ENCODE results near the gene CACNA1A.

The CACNA1A gene

DNA sequence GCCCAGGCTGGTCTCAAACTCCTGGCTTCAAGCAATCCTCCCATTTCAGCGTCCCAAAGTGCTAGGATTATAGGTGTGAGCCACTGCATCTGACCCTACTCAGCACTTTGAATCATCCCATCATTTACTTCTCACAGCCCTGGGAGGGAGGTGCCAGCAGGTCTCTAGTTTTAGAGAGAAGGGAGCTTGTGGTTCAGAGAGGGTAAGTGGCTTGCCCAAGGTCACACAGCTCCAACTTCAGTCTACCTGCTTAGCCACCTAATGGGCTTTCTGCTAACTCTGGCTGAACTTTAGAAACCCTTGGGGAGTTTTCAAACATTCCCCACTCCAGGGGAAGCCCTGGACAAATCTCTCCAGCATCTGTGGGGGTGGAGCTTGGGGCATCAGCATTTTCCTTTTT lies 18.3 kb downstream of the CACNA1A start:
- FAIRE-seq (no peak), DNase-seq (ENCODE audit: insufficient read length) (no peak)
- TF ChIP-seq TAF1 (IDR thresholded peaks at IDR 0.05; ENCODE audit: borderline replicate concordance, low read depth, low read length) (no peak), POLR2AphosphoS5 (IDR thresholded peaks at IDR 0.05; ENCODE audit: low read depth, low read length) (no peak), POLR2A (IDR thresholded peaks at IDR 0.05; ENCODE audit: low read depth, low read length) (no peak)

- FAIRE-seq: no peak
- no peak for DNase-seq (ENCODE audit: insufficient read length)
- TF ChIP-seq POLR2A (IDR thresholded peaks at IDR 0.05; ENCODE audit: low read depth, low read length): no peak
- TF ChIP-seq POLR2AphosphoS5 (IDR thresholded peaks at IDR 0.05; ENCODE audit: low read depth, low read length): no peak
- no peak for TF ChIP-seq TAF1 (IDR thresholded peaks at IDR 0.05; ENCODE audit: borderline replicate concordance, low read depth, low read length)
Observed at GRCh38 chr19:13484166-13484565, 22.1 kb downstream of the CACNA1A start.

DNA sequence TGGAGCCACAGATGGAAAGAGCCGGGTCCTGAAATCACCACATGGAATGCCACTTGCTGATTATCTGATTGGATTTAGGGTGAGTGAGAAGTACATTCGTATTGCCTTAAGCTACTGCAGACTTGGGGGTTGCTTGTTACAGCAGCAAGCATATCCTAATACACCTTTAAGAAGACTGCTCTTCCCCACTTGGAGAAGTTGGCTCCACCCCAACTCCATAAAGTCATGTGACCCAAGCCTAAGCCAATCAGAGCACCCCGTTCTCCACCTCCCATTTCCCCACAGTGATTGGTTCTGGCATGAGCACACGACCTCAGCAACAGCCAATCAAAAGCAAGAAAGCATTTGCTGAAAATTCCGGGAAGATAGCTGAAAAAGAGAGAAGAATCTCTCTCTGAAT lies 23.1 kb downstream of the CACNA1A start:
- DNase-seq (ENCODE audit: insufficient read length) (no peak), FAIRE-seq (no peak)
- no peak for TF ChIP-seq POLR2A (IDR thresholded peaks at IDR 0.05; ENCODE audit: low read depth, low read length)
- TF ChIP-seq TAF1 (IDR thresholded peaks at IDR 0.05; ENCODE audit: borderline replicate concordance, low read depth, low read length): no peak
- TF ChIP-seq POLR2AphosphoS5 (IDR thresholded peaks at IDR 0.05; ENCODE audit: low read depth, low read length): no peak

DNA sequence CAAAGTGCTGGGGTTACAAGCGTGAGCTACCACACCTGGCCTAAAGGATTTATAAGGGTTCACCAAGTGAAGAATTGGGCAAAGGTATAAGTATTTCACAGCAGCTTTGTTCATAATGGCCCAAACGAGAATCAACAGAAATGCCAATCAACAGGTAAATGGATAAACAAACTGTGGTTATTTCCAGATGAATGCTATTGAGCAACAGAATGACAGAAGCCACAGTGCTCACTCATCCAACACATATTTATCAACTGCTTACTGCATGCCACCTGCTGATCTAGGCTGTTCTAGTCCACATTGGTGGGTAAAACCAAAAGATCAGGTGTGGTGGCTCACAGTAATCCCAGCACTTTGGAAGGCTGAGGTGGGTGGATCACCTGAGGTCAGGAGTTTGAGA lies 27.7 kb downstream of the CACNA1A start:
- no peak for TF ChIP-seq POLR2A (IDR thresholded peaks at IDR 0.05; ENCODE audit: low read depth, low read length)
- TF ChIP-seq TAF1 (IDR thresholded peaks at IDR 0.05; ENCODE audit: borderline replicate concordance, low read depth, low read length): no peak
- TF ChIP-seq POLR2AphosphoS5 (IDR thresholded peaks at IDR 0.05; ENCODE audit: low read depth, low read length): no peak
- no peak for DNase-seq (ENCODE audit: insufficient read length)
- FAIRE-seq: no peak

DNA sequence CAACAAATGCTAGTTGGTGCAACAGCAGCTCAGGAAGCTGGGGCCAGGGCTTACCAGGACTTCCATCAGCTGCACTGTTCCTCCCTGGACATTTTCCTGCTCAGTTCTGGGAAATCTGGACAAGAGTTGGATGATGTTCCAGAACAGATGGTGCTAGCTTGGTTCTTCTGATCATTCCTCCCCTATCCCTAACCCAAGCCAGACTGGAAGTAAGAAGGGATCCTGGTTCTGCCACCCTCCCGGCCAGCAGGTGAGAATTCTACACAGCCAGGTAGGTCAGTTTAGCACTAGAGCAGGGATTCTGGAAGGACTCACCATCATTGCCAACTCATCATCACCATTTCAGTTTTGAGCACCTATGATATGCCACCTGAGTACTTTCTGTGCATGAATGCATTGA lies 30.2 kb downstream of the CACNA1A start:
- FAIRE-seq (no peak), DNase-seq (ENCODE audit: insufficient read length) (no peak)
- no peak for TF ChIP-seq POLR2AphosphoS5 (IDR thresholded peaks at IDR 0.05; ENCODE audit: low read depth, low read length)
- TF ChIP-seq POLR2A (IDR thresholded peaks at IDR 0.05; ENCODE audit: low read depth, low read length): no peak
- TF ChIP-seq TAF1 (IDR thresholded peaks at IDR 0.05; ENCODE audit: borderline replicate concordance, low read depth, low read length): no peak

DNA sequence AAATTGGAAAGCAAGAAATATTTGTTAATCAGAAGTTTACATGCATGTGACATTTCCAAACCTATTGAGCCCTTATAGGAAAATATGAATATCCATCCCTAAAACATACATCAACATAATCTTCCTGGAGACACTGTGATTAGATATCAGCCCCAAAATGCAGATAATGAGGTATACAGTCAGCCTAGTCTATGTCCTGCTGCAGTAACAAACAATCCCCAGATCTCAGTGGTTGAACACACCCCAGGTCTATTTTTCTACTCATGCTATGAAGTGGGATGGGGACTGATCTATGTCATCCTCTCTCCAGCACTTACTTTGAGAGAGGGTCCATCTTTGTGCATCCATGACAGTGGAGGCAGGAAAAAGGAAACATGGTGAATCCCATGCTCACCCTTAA lies 31.2 kb downstream of the CACNA1A start:
- FAIRE-seq: no peak
- DNase-seq (ENCODE audit: insufficient read length): no peak
- no peak for TF ChIP-seq POLR2A (IDR thresholded peaks at IDR 0.05; ENCODE audit: low read depth, low read length)
- TF ChIP-seq TAF1 (IDR thresholded peaks at IDR 0.05; ENCODE audit: borderline replicate concordance, low read depth, low read length): no peak
- TF ChIP-seq POLR2AphosphoS5 (IDR thresholded peaks at IDR 0.05; ENCODE audit: low read depth, low read length): no peak

DNA sequence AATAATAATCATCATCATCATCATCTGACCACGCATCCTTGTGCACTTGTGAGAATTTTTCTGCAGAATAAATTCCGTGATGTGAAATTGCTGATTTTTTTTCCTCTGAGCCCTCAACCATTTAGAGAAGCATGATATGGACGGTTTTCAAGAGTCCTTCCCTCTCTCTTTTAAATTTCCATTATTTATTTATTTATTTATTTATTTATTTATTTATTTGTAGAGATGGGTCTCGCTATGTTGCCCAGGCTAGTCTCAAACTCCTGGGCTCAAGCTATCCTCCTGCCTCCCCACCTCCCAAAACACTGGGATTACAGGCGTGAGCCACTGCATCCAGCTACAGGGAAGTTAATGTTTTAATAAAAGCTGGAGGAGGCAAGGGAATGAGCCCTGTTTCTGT lies 39.6 kb downstream of the CACNA1A start:
- DNase-seq (ENCODE audit: insufficient read length) (no peak), FAIRE-seq (no peak)
- TF ChIP-seq POLR2A (IDR thresholded peaks at IDR 0.05; ENCODE audit: low read depth, low read length) (no peak), POLR2AphosphoS5 (IDR thresholded peaks at IDR 0.05; ENCODE audit: low read depth, low read length) (no peak), TAF1 (IDR thresholded peaks at IDR 0.05; ENCODE audit: borderline replicate concordance, low read depth, low read length) (no peak)

DNA sequence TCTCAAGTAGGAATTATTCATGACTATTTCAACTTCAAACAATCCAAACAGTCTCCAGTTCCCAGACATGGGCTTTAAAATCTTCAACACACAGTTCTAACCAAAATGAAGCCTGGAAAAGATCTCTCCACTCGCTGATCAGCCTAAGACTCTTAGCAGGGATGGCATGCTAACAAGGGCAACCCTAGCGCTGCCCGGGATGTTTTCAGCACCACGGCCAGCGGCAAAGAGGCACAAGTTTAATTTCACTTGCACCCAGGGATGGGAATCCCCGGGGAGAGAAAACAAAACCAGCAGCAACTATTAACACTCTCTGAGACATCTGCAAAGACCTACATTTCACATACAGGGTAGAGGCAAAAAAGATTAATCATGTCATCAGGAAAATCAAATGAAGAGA lies 43.0 kb downstream of the CACNA1A start:
- DNase-seq (ENCODE audit: insufficient read length) (no peak), FAIRE-seq (no peak)
- TF ChIP-seq TAF1 (IDR thresholded peaks at IDR 0.05; ENCODE audit: borderline replicate concordance, low read depth, low read length): no peak
- TF ChIP-seq POLR2AphosphoS5 (IDR thresholded peaks at IDR 0.05; ENCODE audit: low read depth, low read length): no peak
- TF ChIP-seq POLR2A (IDR thresholded peaks at IDR 0.05; ENCODE audit: low read depth, low read length): no peak

GRCh38 chr19:13461536-13461935 lies 44.7 kb downstream of the CACNA1A start:
- no peak for DNase-seq (ENCODE audit: insufficient read length)
- FAIRE-seq: no peak
- TF ChIP-seq TAF1 (IDR thresholded peaks at IDR 0.05; ENCODE audit: borderline replicate concordance, low read depth, low read length): no peak
- no peak for TF ChIP-seq POLR2AphosphoS5 (IDR thresholded peaks at IDR 0.05; ENCODE audit: low read depth, low read length)
- TF ChIP-seq POLR2A (IDR thresholded peaks at IDR 0.05; ENCODE audit: low read depth, low read length): no peak

GRCh38 chr19:13460045-13460444 lies 46.2 kb downstream of the CACNA1A start:
- DNase-seq (ENCODE audit: insufficient read length): no peak
- FAIRE-seq: no peak
- no peak for TF ChIP-seq TAF1 (IDR thresholded peaks at IDR 0.05; ENCODE audit: borderline replicate concordance, low read depth, low read length)
- TF ChIP-seq POLR2A (IDR thresholded peaks at IDR 0.05; ENCODE audit: low read depth, low read length): no peak
- no peak for TF ChIP-seq POLR2AphosphoS5 (IDR thresholded peaks at IDR 0.05; ENCODE audit: low read depth, low read length)

DNA sequence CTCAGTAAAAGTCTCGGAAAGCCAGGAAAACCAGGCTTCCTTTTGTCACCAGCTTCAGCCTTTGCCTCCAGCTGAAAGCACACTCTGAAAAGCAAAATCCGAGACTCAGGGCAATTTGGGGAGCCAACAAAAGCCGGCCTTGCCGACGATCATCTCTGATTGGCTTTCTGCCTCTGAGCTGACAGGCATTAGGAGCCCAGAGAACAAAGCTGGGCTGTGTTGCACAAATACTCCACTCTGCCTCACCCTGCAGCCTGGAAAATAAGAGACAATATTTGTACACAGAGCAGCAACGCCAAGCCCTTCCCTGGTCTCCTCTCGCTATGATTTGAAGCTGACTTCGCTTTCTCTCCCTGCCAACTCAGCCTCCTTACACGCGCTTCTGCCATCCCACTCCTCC lies 46.9 kb downstream of the CACNA1A start:
- TF ChIP-seq POLR2AphosphoS5 (IDR thresholded peaks at IDR 0.05; ENCODE audit: low read depth, low read length) (no peak), TAF1 (IDR thresholded peaks at IDR 0.05; ENCODE audit: borderline replicate concordance, low read depth, low read length) (no peak)
- no peak for DNase-seq (ENCODE audit: insufficient read length)

GRCh38 chr19:13451434-13451995 lies 54.8 kb downstream of the CACNA1A start:
- DNase-seq (ENCODE audit: insufficient read length) (no peak), FAIRE-seq (no peak)

More for the DNA sequence above, 46.9 kb downstream of the CACNA1A start:
- no peak for FAIRE-seq

More at GRCh38 chr19:13451434-13451995, 54.8 kb downstream of the CACNA1A start:
- no peak for TF ChIP-seq POLR2A (IDR thresholded peaks at IDR 0.05; ENCODE audit: low read depth, low read length)
- no peak for TF ChIP-seq POLR2AphosphoS5 (IDR thresholded peaks at IDR 0.05; ENCODE audit: low read depth, low read length)
- no peak for TF ChIP-seq TAF1 (IDR thresholded peaks at IDR 0.05; ENCODE audit: borderline replicate concordance, low read depth, low read length)
